Neutrophil (primary cell): ENCODE results near the gene SEMA3E.

Source experiments
- H3K27ac ChIP-seq: fragments of 200-600 bp; sonication (generic); 2 replicates; pipeline ENCODE4 v1.5.1; 2016; ENCODE audit warnings: mild to moderate bottlenecking, moderate library complexity
- H3K27me3 ChIP-seq: fragments of 200-600 bp; sonication (generic); 2 replicates; pipeline ENCODE4 v1.6.0; 2016; ENCODE audit warnings: mild to moderate bottlenecking
- H3K36me3 ChIP-seq: fragments of 200-600 bp; sonication (generic); 2 replicates; pipeline ENCODE4 v1.5.1; 2017
- H3K4me1 ChIP-seq, 2 experiments: fragments of 200-600 bp in 1 of 2; sonication (generic) in 1 of 2; 1 replicate in 1 of 2; 2 replicates in 1 of 2; pipeline versions ENCODE4 v1.5.1 to v1.6.1; 2013 to 2016; ENCODE audit warnings: low read depth in 1 of 2, low read length in 1 of 2, mild to moderate bottlenecking in 1 of 2, moderate library complexity in 1 of 2; ENCODE audit not compliant: control insufficient read depth in 1 of 2, insufficient read depth in 1 of 2
- H3K4me3 ChIP-seq, 2 experiments: fragments of 200-600 bp in 1 of 2; sonication (generic) in 1 of 2; 1 replicate in 1 of 2; 2 replicates in 1 of 2; pipeline ENCODE4 v1.5.1; 2013 to 2016; ENCODE audit warnings: low read depth in 1 of 2, low read length in 1 of 2, mild to moderate bottlenecking in 1 of 2, moderate library complexity in 1 of 2
- H3K9me3 ChIP-seq: fragments of 200-600 bp; sonication (generic); 2 replicates; pipeline ENCODE4 v1.5.1; 2016
- TF ChIP-seq, protein P1 (sequence below): fragments of 200-600 bp; sonication (generic); IDR thresholded peaks from 2 replicates; pipeline ENCODE4 v1.5.1; 2016; ENCODE audit warnings: antibody characterized with exemption

The SEMA3E gene

DNA sequence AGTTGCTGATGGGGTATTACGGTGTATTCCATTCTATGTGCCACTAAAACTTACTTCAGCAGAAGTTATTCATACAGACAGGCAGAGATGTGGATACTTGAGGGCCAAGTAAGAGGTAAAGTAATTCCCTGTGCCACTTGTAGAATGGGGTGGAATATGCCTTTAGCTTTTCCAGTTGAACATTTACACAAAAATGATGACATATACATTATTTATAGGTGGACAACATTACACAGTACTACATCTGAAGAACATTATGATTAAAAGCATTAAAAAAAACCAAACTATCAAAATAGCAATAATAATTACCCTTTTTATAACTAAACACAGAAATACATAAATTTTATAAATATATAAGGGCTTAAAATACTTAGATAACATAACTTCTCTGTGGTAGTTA, 3.5 kb upstream of the SEMA3E start:
- H3K4me1 ChIP-seq, result no peaks in the 10 kb centered on the region
- TF ChIP-seq, protein P1, sequence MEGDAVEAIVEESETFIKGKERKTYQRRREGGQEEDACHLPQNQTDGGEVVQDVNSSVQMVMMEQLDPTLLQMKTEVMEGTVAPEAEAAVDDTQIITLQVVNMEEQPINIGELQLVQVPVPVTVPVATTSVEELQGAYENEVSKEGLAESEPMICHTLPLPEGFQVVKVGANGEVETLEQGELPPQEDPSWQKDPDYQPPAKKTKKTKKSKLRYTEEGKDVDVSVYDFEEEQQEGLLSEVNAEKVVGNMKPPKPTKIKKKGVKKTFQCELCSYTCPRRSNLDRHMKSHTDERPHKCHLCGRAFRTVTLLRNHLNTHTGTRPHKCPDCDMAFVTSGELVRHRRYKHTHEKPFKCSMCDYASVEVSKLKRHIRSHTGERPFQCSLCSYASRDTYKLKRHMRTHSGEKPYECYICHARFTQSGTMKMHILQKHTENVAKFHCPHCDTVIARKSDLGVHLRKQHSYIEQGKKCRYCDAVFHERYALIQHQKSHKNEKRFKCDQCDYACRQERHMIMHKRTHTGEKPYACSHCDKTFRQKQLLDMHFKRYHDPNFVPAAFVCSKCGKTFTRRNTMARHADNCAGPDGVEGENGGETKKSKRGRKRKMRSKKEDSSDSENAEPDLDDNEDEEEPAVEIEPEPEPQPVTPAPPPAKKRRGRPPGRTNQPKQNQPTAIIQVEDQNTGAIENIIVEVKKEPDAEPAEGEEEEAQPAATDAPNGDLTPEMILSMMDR, result no peak
- no peaks in the 10 kb centered on the region for H3K9me3 ChIP-seq
- no peak overlapping the region for H3K4me3 ChIP-seq
- H3K27ac ChIP-seq, result no peak overlapping the region
- peaks cover 23% of the 10 kb centered on the region for H3K27me3 ChIP-seq
- H3K36me3 ChIP-seq, result no peaks in the 10 kb centered on the region

DNA sequence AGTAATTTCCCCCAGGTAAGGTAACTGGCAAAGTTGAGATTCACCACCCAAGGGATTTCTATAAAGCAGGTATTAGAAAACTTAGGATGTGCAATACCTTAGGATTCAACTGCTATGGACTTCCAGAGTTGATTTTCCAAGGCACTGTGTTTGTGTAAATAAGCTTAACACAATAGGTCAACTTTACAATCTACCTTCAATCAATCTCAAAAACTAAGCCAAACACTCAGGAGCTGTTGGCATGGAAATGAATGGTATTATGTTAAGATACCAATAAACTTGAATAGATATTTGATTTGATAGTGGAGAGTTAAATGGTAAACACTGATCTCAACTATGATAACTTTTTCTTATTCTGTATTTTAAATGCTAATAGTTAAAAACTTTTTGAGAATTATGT, 762 bp upstream of the SEMA3E start:
- H3K4me3 ChIP-seq, result no peak overlapping the region
- TF ChIP-seq, protein P1, result no peak
- peaks cover 24% of the 10 kb centered on the region for H3K27me3 ChIP-seq
- H3K27ac ChIP-seq, result no peak overlapping the region
- H3K36me3 ChIP-seq, result no peaks in the 10 kb centered on the region
- no peaks in the 10 kb centered on the region for H3K9me3 ChIP-seq
- no peaks in the 10 kb centered on the region for H3K4me1 ChIP-seq

DNA sequence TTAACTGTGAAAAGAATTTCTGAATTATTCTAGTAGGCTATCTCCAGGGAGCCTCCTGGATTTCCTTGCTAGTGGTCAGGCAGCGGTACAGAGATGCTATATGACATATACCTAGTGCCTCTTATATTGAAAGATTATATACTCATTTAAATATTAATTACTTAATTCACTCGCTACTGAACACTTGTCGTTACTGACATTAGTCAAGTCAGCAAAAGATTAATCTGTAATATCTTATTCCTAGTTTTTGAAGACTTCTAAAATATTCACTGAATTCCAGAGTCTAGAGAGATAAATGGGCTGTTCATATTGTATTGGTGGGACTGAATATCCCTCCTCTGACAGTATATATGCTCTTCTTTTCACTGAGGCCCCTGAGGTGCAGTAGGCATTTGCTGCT, 2.9 kb downstream of the SEMA3E start:
- H3K4me3 ChIP-seq, result no peak overlapping the region
- no peaks in the 10 kb centered on the region for H3K4me1 ChIP-seq
- no peaks in the 10 kb centered on the region for H3K36me3 ChIP-seq
- H3K27me3 ChIP-seq, result peaks cover 24% of the 10 kb centered on the region
- H3K27ac ChIP-seq, result no peak overlapping the region
- TF ChIP-seq, protein P1, result no peak
- no peaks in the 10 kb centered on the region for H3K9me3 ChIP-seq

DNA sequence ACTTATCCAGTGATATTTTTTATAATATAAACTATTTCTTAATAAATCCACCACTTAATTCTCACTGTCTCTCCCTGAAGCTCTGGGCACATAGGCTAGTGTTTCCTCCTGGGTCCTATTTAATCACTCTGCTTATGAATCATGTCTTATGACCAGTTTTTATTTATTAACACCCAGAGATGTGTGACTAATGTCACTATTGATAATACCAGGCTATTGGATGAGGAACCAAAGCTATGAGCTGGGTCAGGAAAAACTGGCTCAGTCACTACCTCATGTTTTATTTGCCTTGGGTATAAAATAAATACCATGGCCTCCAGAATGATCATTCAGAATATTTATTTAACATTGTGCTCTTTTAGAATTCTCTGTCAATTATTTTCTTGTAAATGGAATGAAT, 5.2 kb downstream of the SEMA3E start:
- H3K4me1 ChIP-seq, result no peaks in the 10 kb centered on the region
- TF ChIP-seq, protein P1, result no peak
- H3K4me3 ChIP-seq, result no peak overlapping the region
- no peaks in the 10 kb centered on the region for H3K36me3 ChIP-seq
- H3K27ac ChIP-seq, result no peak overlapping the region
- peaks cover 14% of the 10 kb centered on the region for H3K27me3 ChIP-seq
- H3K9me3 ChIP-seq, result no peaks in the 10 kb centered on the region

DNA sequence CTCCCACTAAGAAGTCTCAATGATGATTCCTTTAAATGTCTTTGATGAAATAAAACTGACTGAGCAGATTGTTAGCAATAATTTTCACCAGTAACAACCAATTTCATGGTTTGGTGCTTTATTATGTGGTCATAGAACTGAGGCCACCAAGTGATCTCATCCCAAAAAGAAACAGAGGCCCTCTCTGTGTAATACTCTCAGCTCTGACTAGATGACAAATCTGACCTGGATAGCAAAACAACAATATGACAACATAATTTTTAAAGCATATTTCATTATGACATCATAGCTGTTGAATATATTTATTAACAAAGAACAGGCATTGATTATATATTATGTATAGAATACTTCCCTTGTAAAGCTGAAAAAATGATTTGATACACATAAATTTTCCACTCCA, 5.9 kb downstream of the SEMA3E start:
- H3K27ac ChIP-seq, result no peak overlapping the region
- H3K27me3 ChIP-seq, result peaks cover 6% of the 10 kb centered on the region
- no peaks in the 10 kb centered on the region for H3K4me1 ChIP-seq
- no peaks in the 10 kb centered on the region for H3K9me3 ChIP-seq
- H3K4me3 ChIP-seq, result no peak overlapping the region
- TF ChIP-seq, protein P1, result no peak
- H3K36me3 ChIP-seq, result no peaks in the 10 kb centered on the region
